Cerebellar nuclear complex (tissue), 1 donor: ENCODE results near the gene PBX1.

Source experiments
- DNase-seq, 2 experiments: peaks; one replicate each; lab custom pipeline; 2025; lab: John Stamatoyannopoulos, UW

Gene PBX1

DNA sequence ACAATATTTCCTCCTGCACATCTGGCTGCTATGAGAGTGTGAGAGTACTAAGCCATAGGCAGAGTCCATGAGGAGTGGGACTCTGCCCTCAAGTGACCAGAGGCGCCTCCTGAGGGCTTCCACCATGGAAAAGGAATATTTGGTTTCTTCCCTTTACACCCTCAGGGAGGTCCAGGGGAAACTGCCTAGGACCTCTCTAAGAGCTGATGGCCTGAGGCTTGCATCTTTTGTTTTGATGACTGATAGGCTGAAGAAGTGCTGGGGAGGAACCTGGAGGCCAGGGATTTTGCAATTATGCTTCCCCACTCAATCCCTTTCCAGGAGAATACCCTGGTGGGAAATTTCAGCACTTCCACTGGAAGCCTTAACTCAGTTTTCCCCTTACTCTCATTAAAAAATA lies 111.0 kb downstream of the PBX1 start:
- DNase-seq = no peak

DNA sequence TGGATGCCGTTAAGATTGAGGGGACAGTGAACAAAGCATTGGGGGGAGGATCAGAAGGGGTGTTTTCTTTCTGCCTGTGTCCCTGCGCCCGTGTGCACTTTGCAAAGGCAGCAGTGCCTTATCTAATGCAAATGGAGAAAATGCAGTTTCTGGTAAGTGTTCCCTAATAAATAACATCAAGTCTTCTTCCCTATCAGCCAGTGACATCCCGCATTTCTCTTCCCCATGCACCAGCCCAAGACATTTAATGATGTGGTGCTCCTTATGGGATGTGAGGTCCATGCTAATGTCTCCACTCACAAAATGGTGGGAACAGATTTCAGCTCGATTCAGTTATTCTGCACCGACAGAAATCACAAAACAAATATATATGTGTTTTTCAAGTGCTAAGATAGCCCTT lies 111.8 kb downstream of the PBX1 start:
- no peak for DNase-seq

DNA sequence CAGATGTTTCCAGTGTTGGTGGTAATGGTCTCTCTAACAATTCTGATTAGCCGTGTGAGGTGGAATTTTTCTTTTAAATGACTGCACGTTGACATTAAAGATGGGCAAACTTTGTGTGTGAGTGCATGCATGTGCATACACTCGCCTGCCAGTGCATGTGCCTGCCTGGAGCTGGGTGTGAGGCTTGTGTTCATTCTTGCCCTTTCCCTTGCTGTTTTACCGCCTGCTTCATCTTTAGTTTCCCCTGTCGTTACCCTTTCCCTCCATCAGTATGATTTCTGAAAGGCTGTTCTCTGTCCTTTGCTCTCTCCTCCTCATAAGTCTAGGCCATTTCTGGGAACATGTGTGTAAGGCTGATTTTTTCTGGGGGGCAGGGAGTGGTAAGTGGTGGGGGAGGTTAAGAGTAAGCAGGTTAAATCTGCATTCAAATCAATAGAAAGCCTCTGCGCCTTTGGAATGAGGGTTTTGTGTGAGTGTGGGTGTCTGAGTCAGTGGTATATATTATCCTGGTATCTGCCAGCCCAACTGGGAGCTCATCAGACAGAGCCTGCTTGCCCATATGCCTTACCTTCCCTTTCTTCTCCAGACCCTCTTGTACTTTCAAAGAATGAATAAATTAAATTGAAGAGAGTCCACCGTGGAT lies 112.5 kb downstream of the PBX1 start:
- no peak for DNase-seq

DNA sequence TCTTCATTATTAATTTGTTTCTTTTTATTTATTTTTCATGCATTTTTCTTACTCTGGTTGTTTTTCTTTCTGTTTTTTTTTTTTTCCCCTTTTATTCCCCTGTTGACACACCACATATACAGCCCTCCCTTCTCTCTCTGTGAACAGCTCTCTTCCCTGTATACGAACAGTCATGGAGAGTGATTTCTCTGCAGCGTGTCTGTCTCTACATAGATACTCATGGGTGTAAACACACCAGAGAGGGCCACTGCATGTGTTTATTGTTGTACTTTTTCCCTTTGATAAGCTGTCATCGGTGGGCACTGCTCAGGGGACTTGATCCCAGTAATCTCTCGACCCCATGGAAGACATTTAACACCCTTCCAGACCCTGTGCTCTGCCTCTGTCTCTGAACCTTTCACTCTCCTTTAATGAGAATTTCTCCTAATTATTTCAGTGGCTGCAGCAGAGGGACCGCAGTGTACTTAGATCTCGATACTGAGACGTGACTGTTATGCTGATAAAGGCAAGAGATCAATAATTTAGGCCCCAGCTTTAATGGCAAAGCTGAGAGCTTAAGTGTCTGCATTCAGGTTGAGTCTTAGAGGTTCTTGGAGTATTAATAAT lies 113.1 kb downstream of the PBX1 start:
- DNase-seq = no peak

DNA sequence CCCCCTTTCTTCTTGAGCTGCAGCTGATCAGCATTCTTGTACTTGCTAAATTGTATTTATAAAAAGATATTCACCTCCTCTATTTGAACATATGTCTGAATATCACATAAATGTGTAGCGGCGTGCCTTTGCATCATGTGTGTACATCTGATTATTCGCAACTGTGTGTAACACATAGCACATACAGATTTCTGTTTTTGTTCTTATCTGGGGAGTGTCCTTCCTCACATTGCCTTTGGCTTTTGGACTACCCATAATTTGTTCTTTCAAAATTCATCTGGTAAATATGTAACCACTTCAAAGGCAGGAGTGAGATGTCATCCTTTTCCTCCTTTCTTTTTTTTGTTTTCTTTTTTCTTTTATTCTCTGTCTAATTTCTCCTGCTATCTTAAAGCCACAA lies 113.6 kb downstream of the PBX1 start:
- no peak for DNase-seq

DNA sequence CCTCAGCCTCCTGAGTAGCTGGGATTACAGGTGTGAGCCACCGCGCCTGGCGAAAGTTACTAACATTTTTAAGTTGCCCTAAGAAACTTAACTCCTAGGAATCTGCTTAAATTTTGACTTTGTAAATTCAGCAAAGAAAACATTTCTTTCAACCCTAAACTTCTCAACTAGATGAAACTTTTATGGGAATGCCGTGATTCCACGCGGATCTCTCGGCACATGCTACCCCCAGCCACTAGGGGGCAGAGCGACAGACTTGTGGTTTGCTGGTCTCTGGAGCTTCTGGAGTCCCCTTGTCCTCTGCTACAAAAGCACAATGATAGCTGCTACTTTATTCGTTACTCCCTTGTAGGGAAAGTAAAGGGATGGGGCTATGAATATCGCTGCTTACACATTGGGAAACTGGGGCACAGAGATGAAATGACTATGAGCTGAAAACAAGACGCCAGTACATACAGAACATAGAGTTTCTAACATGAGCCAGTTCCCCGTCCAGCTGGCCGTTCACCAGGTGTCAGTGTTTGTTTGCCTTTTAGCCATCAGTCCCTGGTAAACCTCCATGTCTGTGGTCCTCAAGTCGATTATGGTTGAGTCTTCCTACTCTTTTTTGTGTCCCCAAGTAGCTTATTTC lies 114.7 kb downstream of the PBX1 start:
- DNase-seq = no peak

DNA sequence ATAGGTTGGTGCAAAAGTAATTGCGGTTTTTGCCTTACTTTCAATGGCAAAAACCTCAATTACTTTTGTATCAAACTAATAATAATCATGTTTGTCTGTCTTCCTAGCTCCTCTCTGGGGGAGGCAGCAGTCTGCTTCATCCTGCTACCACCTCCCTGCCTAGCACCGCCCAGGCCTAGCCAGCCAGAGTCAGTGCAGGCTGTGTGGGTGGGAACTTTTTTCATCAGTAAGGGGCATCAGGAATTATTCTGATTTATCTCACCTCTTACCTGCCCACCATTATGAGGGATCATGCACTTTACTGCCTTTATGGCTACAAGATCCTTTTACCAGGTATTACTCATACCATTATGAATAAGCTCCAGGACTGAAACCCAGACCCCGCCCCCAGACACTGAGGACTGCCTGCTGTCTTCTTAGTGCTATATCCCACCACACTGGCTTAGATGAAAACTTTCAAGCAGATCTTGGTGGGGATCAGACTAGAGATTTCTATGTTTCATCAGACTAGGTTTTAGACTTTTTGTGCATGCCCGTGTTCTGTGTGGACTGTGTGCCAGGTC lies 116.4 kb downstream of the PBX1 start:
- no peak for DNase-seq

DNA sequence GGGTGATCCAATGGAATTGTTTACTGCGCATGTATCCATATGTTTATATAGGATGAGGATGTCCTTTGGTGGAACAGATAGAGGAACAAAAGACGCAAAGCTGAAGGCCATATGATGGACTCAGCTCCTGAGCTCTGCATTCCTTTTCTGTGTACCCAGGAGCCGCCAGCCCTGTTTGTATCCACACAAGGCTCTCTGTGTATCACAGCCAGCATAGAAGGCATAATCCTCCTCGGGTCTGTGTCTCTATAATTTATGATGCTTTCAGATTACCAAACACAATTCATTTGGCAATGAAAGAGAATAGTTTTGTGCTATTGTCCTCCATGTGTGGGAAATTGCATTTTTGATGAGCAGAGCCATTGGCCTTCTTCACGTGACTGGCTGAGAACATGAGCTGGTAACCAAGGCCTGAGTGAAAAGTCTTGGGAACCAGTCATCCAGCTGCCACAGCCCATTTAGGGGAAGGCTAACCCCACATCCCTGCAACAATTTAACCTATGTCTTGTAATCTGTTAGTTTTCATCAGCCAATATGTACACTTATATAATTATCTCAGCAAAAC lies 119.2 kb downstream of the PBX1 start:
- DNase-seq = no peak

DNA sequence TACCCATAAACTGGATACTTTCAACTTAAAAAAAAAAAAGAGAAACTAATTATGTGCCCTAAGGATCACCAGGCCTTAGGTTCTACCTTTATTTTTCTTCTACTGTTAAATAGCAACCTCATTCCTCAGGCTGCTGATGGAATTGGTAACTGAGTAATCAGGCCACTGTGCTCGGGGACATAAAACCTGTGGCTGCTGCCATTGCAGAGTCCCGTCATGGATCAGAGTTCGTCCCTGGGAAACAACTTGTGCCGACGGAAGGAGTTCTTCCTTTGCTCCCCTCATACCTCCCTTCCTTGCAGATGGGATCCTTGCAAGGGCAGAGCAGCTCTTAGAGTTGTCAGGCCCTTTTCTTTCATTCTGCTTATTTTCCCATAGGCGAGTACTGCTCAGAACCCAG lies 123.6 kb downstream of the PBX1 start:
- DNase-seq = no peak

DNA sequence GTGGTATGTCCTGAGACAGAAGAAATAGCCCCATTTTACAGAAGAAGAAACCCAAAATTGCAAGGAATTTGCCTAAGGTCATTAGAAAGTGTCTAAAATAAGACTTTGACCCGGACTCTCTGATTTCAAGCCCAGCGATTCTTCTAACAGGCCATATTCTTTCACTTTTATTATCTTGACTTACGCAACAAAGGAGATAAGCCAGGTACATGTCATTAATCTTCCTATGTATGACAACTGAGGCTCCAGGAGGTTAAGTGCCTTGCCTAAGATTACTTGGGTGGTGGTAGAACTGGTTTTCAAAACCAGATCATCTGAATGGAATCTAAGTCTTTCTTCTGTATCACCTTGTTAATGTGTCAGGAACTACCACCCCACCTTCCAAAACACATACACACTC lies 124.3 kb downstream of the PBX1 start:
- no peak for DNase-seq

DNA sequence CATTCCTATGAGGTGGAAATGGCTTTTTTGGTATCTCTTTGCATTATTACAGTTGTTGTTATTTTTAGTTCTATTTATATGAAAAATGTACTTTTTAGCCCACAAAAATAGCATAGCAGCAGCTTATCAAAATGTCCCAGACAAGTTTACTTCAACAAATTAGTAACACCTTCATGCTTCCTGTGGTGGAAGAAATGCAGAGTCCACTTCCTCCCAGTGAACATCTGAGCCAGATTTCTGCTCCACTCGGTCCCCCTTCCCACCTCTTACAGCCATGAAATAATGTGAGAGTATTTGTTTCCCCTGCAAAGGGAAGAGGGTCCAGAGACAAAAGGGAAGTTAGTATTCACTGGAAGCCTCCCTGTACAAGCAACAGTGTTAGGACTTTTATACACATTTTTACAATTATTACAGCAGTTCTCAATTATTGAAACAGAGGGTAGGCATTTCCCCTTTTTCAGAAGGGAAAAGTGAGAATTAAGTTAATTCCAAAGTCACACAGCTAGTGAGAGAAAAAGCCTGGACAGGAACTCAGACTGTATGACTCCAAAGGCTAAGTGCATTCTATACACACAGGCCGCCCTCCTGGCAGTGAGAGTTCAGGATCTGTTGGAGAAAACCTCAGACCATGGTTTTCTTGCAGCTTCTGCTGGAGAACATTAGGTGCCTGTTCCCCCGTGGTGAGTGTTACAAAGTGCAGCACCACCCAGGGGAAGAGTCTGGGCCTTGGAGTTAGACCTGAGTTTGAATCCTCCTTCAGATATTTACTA lies 126.5 kb downstream of the PBX1 start:
- DNase-seq = no peak

DNA sequence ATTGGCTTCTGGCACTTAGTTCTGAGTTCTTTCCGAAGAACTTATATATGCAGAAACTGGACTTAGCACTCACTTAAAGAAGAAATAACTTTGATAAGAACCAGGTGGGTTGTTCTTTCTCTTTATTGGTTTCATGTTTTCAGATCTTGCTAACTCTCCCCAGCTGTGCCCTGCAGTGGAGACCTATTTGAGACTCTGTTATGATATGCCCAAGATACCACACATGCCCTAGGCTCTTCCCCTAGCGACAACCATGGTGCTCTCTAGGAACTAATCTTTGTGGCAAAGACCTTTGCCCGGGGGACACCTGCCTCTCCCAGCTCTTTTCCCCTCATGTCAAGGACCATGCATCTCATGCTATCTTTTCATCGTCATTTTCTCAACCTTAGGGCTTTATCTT lies 128.8 kb downstream of the PBX1 start:
- DNase-seq = no peak

DNA sequence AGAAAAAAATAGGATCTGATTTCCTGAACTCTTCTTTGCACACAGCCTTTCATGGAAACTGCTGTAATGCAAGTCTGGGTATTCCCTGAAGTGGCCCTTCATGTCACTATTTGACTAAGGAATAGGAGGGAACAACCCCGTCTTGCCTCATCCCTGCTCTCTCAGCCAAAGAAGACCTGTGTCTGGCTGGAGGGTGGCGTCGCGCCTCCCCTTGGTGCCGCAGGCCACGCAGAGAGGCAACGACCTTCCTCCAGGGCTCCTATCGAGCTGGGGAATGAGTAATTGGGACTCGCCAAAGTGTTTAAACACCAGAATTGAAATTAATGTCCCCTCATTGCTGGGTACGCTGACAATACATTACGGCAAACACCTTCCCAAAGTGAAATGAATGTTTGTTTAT lies 129.8 kb downstream of the PBX1 start:
- no peak for DNase-seq

DNA sequence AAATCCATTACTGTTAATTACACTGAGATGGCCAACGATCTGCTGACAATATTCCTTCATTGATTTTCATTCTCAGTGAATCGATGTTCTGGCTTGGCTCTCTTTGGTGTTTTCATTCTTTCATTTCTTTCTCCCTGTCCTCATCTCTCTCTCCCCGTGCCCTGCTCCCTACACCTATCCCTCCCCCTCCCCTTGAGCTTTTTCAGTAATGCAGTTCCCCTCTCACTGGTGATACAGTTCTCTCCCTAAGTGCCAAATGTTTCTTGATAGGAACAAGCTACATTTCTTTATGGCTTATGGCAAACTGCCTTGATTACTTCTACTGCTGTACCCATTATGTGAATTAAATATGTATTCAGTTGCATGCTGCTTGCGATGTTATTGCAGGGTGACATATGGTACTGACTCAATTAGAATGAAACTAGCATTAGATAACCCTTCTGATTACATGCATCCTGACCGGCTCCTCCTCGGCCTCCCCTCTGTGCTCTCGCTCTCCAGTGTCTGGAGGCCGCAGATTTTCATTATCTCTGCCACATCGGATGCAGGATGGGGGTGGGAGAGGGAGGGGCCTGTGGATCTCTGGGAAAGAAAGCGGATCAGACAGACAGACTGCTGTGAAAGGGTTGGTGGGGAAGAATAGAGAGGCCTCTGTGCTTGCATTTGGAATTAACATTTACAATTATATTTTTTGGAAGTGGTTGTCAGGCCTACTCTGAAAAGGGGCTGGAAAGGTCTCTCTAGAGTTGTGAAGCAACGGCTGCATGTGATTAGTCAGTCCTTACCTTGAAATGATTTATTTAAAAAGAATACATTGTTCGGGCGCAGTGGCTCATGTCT lies 130.9 kb downstream of the PBX1 start:
- no peak for DNase-seq

DNA sequence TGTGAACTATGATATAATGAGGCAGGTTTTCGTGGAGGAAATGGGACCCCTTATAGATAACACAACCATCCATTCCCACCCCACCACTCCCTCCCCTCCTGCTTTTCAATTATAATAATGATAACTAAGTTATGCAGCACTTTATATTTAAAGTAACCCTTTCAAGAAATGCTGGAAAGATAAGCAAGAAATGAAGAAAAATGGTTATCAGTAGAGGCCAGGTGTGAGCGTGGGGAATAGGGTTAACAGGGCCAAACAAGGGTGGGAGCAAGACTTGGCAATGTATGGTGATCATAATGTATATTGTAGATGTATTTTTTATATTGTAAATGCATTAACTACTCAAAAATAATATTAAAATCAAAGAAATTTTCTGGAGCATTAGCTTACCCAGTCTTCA lies 133.4 kb downstream of the PBX1 start:
- DNase-seq = no peak

DNA sequence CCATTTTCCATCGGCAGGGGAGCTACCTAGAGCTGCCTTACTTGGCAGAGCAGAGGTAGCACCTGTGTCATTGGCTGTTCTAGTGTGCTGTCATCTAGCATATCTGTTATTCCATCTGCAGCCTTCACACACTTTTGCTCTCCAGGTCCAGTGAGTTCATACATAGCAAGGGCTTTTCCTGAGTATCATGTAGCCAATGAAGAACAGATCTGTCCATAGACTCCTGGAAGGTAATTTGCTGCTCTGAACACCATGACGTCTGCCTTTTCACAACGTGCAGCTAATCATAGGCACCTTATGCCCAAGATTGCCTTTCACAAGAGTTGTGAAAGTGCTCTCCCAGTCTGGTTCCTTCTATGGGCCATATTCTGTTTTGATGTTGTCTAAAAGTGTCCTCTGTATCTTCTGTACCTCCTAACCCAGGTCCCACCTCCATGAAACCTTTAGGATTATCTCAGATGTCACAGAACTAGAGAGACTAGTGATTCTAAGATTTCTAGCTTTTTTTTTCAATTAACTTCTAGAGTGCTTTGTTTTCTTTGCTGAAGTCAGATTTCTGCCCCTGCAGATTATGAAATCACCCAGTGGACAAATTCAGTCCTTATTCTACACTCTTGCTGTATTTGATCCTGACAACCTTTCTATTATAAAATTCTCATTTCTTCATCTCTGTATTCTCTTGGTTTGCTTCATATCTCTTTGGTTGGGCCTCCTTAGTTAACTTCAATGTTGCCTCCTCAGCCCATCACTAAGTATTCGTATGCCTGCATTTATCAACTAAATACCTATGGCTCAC lies 134.8 kb downstream of the PBX1 start:
- no peak for DNase-seq

DNA sequence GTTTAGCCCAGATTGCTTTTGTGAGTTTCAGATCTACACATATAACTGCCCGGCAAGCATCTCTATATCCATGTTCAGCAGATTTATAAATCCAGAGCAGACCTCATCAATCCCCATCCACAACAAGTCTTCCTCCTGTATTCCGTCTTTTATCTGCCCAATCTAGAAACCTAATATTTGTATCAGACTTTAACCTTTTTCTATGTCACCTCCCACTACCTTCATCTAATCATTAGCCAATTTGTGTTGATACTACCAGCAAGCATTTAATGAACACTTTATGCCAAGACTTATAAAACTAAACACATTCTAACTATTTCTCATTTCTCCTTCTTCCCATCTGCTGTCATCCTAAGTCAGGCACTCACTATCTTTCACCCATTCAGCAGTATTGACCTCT lies 135.5 kb downstream of the PBX1 start:
- DNase-seq = no peak

DNA sequence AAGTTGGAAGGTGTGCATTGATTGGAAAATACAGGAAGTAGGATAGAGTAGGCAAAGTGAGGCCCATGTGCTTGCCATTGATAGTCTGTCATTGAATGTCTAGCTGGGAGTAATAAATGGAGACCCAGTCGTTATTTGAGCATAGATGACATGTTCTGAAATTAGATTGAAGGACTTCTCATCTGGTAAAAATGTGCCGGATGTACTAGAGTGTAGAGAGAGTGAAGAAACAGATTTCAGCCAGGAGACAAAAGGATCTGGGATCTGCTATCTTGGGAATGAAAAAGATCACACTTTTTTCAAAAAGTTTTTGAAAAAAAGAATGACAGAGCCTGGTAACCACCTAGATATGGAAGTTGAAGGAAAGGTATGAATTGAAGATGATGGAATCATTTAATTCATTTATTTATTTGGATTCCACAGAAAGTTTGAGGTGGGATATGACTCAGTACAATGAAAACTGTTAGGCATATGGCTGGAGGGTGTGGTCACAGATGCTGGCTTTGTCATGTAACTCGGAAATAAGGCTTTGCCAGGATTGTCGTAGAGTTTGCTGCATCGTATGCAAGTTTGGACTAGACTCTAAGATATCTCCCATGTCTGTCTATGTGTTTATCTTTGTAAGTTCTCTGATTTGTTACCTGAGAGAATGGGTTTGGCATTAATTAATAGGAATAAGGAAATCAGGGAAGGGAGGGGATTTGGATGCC lies 137.1 kb downstream of the PBX1 start:
- no peak for DNase-seq

DNA sequence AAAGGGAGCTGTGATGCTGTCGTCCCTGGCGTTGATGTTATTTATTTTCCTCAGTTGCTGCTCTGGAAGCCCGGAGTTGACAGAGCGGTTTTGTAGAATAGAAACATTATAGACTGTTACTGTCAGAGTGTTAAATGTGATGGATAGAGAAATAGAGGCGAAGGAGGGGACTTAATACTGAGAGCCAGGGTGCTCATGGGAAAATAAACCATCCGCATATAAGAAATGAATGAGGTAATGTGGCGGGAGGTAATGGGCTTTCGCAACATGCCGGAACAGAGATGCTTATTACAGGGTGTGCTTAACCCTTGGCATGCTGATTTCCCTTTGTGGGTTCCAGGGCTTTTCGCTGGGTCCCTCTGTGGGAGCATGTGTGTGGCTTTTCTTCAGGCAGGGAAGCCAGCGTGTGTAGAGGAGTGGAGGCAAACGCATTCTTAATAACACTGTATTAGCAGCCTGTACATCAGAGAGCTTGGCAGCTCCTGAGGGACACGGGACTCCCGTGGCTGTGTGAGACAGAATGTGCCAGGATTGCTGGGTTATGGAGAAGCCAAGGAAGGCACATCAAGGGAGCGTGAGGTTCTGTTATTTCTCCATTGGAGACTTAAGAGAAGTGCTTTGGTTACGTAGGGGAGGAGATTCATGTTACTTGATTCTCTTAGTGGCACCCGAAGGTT lies 141.0 kb downstream of the PBX1 start:
- DNase-seq = peak in 1 of 2 experiments; percentile 27
